HG03354 (cell line): Measurements from ENCODE around the gene MRPL16.

Source experiments
- ATAC-seq: cut with Tn5 transposase; IDR thresholded peaks from one replicate; pipeline ENCODE4 v1.9.1; 2021; ENCODE audit warnings: mild to moderate bottlenecking; ENCODE audit not compliant: unreplicated experiment, poor library complexity, severe bottlenecking

MRPL16 gene

GRCh38 chr11:59777104-59777503 lies 33.5 kb downstream of the MRPL16 start:
- no peak for ATAC-seq

- no peak for ATAC-seq
Observed at GRCh38 chr11:59776210-59777066, 34.1 kb downstream of the MRPL16 start.

- ATAC-seq = no peak
Observed at GRCh38 chr11:59773083-59773440, 37.5 kb downstream of the MRPL16 start.

GRCh38 chr11:59771605-59772004 lies 39.0 kb downstream of the MRPL16 start:
- no peak for ATAC-seq

- ATAC-seq = no peak
Observed at GRCh38 chr11:59770869-59771268, 39.7 kb downstream of the MRPL16 start.

- no peak for ATAC-seq
Observed at GRCh38 chr11:59770319-59770718, 40.3 kb downstream of the MRPL16 start.

GRCh38 chr11:59769828-59770227 lies 40.8 kb downstream of the MRPL16 start:
- no peak for ATAC-seq

- ATAC-seq = no peak
Observed at GRCh38 chr11:59769111-59769510, 41.5 kb downstream of the MRPL16 start.

- no peak for ATAC-seq
Observed at GRCh38 chr11:59767225-59767611, 43.4 kb downstream of the MRPL16 start.

- no peak for ATAC-seq
Observed at GRCh38 chr11:59766542-59767224, 43.9 kb downstream of the MRPL16 start.

GRCh38 chr11:59765068-59765735 lies 45.4 kb downstream of the MRPL16 start:
- no peak for ATAC-seq

- ATAC-seq = no peak
Observed at GRCh38 chr11:59761993-59762392, 48.6 kb downstream of the MRPL16 start.

GRCh38 chr11:59760771-59761170 lies 49.8 kb downstream of the MRPL16 start:
- ATAC-seq = no peak

- no peak for ATAC-seq
Observed at GRCh38 chr11:59759900-59760299, 50.7 kb downstream of the MRPL16 start.

- no peak for ATAC-seq
Observed at GRCh38 chr11:59758401-59759037, 52.1 kb downstream of the MRPL16 start.

GRCh38 chr11:59756845-59757244 lies 53.7 kb downstream of the MRPL16 start:
- peak; percentile 35 for ATAC-seq

- ATAC-seq = no peak
Observed at GRCh38 chr11:59756558-59756840, 54.1 kb downstream of the MRPL16 start.
